Neutrophil (primary cell): ENCODE data around the gene NLRP4.

Experiments
- H3K27ac ChIP-seq: fragments of 200-600 bp; sonication (generic); 2 replicates; pipeline ENCODE4 v1.5.1; 2016; ENCODE audit warnings: mild to moderate bottlenecking, moderate library complexity
- H3K27me3 ChIP-seq: fragments of 200-600 bp; sonication (generic); 2 replicates; pipeline ENCODE4 v1.6.0; 2016; ENCODE audit warnings: mild to moderate bottlenecking
- H3K36me3 ChIP-seq: fragments of 200-600 bp; sonication (generic); 2 replicates; pipeline ENCODE4 v1.5.1; 2017
- H3K4me1 ChIP-seq, 2 experiments: fragments of 200-600 bp in 1 of 2; sonication (generic) in 1 of 2; 1 replicate in 1 of 2; 2 replicates in 1 of 2; pipeline versions ENCODE4 v1.5.1 to v1.6.1; 2013 to 2016; ENCODE audit warnings: low read depth in 1 of 2, low read length in 1 of 2, mild to moderate bottlenecking in 1 of 2, moderate library complexity in 1 of 2; ENCODE audit not compliant: control insufficient read depth in 1 of 2, insufficient read depth in 1 of 2
- H3K4me3 ChIP-seq, 2 experiments: fragments of 200-600 bp in 1 of 2; sonication (generic) in 1 of 2; 1 replicate in 1 of 2; 2 replicates in 1 of 2; pipeline ENCODE4 v1.5.1; 2013 to 2016; ENCODE audit warnings: low read depth in 1 of 2, low read length in 1 of 2, mild to moderate bottlenecking in 1 of 2, moderate library complexity in 1 of 2
- H3K9me3 ChIP-seq: fragments of 200-600 bp; sonication (generic); 2 replicates; pipeline ENCODE4 v1.5.1; 2016
- TF ChIP-seq, protein P1 (sequence below): fragments of 200-600 bp; sonication (generic); IDR thresholded peaks from 2 replicates; pipeline ENCODE4 v1.5.1; 2016; ENCODE audit warnings: antibody characterized with exemption

Gene NLRP4

DNA sequence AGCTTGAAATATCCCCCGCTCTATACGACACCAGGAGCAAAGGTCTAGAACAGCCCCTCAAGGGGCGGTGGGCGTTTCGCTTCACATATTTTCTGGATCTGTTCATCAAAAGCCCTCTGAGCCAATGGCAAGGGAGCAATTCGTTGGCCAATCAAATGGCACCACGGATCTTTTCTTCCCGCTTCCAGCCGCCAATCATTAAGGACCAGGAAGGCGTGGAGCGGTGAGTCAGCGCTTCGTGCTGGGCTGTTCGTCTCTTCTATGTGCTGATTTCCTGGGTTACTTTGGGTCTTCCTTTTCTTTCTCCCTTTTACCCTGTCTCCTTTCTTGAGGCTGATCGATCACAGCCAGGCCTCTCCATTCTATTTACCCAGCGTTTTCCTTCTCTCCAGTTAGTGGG lies at the start of gene NLRP4:
NLRP4 (plus strand) TSS at position 201 of the 400 bp plus-strand sequence. CDS start 15,541 bp downstream, outside the sequence.
- H3K36me3 ChIP-seq, result no peaks in the 10 kb centered on the region

GRCh38 chr19:55795021-55795420 lies 41.3 kb upstream of the NLRP4 start:
- Histone ChIP-seq H3K4me3 (no peak overlapping the region), H3K9me3 (no peaks in the 10 kb centered on the region), H3K36me3 (no peaks in the 10 kb centered on the region), H3K4me1 (no peaks in the 10 kb centered on the region), H3K27ac (no peak overlapping the region), H3K27me3 (no peaks in the 10 kb centered on the region)
- TF ChIP-seq, protein P1, sequence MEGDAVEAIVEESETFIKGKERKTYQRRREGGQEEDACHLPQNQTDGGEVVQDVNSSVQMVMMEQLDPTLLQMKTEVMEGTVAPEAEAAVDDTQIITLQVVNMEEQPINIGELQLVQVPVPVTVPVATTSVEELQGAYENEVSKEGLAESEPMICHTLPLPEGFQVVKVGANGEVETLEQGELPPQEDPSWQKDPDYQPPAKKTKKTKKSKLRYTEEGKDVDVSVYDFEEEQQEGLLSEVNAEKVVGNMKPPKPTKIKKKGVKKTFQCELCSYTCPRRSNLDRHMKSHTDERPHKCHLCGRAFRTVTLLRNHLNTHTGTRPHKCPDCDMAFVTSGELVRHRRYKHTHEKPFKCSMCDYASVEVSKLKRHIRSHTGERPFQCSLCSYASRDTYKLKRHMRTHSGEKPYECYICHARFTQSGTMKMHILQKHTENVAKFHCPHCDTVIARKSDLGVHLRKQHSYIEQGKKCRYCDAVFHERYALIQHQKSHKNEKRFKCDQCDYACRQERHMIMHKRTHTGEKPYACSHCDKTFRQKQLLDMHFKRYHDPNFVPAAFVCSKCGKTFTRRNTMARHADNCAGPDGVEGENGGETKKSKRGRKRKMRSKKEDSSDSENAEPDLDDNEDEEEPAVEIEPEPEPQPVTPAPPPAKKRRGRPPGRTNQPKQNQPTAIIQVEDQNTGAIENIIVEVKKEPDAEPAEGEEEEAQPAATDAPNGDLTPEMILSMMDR, result no peak

More for the DNA sequence above, at the start of gene NLRP4:
- TF ChIP-seq, protein P1, result no peak
- Histone ChIP-seq H3K27ac (no peak within 1 kb of the TSS), H3K27me3 (no peaks in the 10 kb centered on the region), H3K4me1 (no peaks in the 10 kb centered on the region), H3K4me3 (no peak within 1 kb of the TSS), H3K9me3 (peaks cover 4% of the 10 kb centered on the region)

GRCh38 chr19:55801416-55801815 lies 34.9 kb upstream of the NLRP4 start:
- Histone ChIP-seq H3K27me3 (no peaks in the 10 kb centered on the region), H3K4me1 (no peaks in the 10 kb centered on the region), H3K27ac (no peak overlapping the region), H3K36me3 (no peaks in the 10 kb centered on the region), H3K4me3 (no peak overlapping the region), H3K9me3 (no peaks in the 10 kb centered on the region)
- TF ChIP-seq, protein P1, result no peak

DNA sequence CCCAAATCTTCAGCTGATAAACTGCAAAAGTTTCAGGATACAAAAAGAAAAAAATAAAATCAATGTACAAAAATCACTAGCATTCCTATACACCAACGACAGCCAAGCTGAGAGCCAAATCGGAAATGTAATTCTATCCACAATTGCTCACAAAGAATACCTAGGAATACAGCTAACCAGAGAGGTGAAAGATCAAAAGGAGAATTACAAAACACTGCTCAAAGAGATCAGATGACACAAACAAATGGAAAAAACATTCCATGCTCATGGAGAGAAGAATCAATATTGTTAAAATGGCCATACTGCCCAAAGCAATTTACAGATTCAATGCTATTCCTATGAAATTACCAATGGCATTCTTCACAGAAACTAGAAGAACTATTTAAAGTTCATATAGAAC lies 34.1 kb upstream of the NLRP4 start:
- no peak overlapping the region for H3K27ac ChIP-seq
- H3K36me3 ChIP-seq, result no peaks in the 10 kb centered on the region
- TF ChIP-seq, protein P1, result no peak
- no peak overlapping the region for H3K4me3 ChIP-seq
- H3K27me3 ChIP-seq, result no peaks in the 10 kb centered on the region
- no peaks in the 10 kb centered on the region for H3K9me3 ChIP-seq
- H3K4me1 ChIP-seq, result no peaks in the 10 kb centered on the region

DNA sequence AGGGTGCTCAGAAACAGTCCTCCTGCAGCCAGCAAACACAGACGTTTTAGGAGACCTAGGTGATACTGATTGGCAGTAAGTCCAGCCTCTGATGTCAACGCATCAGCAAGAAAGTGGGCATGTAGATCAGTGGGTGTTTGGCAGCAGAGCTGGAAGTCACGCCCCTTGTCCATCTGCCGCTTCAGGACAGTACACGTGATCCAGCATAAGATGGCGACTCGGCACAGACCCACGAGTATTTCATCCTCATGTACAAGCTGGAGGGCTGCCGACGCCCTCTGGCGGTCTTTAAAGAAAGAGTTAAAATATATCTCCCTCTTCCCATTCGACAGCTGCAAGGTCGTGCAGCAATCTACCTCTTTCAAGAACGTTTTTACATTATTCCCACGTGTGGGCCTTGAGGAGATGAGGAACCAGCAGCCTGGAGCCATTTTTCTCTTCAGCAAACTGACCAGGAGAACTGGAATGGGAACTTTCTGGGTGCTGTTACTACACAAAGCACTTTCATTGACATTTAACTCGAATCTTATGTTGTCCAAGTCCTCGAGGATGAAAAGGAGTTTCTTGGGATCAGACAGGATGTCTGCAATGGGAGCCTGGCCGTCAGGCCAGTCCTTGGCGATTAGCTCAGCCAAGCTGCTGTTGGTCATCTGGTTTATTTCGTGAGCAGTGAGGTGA lies 26.8 kb upstream of the NLRP4 start:
- Histone ChIP-seq H3K27ac (no peak overlapping the region), H3K4me1 (no peaks in the 10 kb centered on the region), H3K9me3 (no peaks in the 10 kb centered on the region), H3K4me3 (no peak overlapping the region), H3K27me3 (no peaks in the 10 kb centered on the region), H3K36me3 (no peaks in the 10 kb centered on the region)
- TF ChIP-seq, protein P1, result no peak
